ENCODE results near the gene AKT2.

Gene AKT2

GRCh38 chr19:40302224-40303011 lies 17.3 kb upstream of the AKT2 start:
- peaks cover 0 to 3% (median 0%) of the 10 kb centered on the region in 4 experiments for H3K36me3 ChIP-seq (ENCODE audit: control insufficient read depth in 4 of 4, insufficient read depth in 4 of 4, low read length in 3 of 4)
- no peak overlapping the region for H3K27ac ChIP-seq (ENCODE audit: insufficient read depth in 1 of 2, low read depth in 1 of 2, low read length in 2 of 2, poor library complexity in 1 of 2, severe bottlenecking in 2 of 2)
- WGBS (ENCODE audit: insufficient coverage): 94% methylated on average over 5 of the region's 6 CpGs
- no peak overlapping the region for H3K4me3 ChIP-seq (ENCODE audit: control insufficient read depth in 1 of 7, extremely low read depth in 1 of 7, insufficient read depth in 4 of 7, low read depth in 2 of 7, low read length in 6 of 7)
- ChIA-PET POLR2A (no interaction called here), CTCF (no interaction called here)
- H3K9me3 ChIP-seq (ENCODE audit: control extremely low read depth in 1 of 5, control insufficient read depth in 4 of 5, insufficient read depth in 2 of 5, low read depth in 1 of 5, low read length in 4 of 5): no peaks in the 10 kb centered on the region
- peaks cover 0 to 3% (median 1%) of the 10 kb centered on the region in 4 experiments for H3K4me1 ChIP-seq (ENCODE audit: control extremely low read depth in 1 of 4, control insufficient read depth in 4 of 4, insufficient read depth in 4 of 4, low read length in 3 of 4)
- H3K27me3 ChIP-seq (replicated peaks in 2 of 5; ENCODE audit: control insufficient read depth in 4 of 5, insufficient read depth in 5 of 5, low read length in 4 of 5): no peaks in the 10 kb centered on the region
- no peak for DNase-seq

DNA sequence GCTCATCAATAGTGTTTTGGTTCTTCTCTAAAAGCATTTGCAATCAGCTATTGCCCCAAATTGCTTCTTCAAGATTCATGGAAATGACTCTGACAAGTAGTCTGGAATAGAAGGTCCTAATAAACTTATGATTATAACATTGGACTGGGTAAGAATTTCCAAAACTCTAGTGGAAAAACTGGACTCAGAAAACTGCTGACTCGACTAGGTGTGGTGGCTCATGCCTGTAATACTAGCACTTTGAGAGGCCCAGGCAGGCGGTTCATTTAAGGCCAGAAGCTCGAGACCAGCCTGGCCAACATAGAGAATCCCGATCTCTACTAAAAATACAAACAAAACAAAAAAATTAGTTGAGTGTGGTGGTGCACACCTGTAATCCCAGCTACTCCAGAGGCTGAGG lies 15.5 kb upstream of the AKT2 start:
- WGBS (ENCODE audit: insufficient coverage): 100% methylated on average over 1 of the region's 4 CpGs
- CTCF ChIA-PET: interaction anchor here (0.5 to 1.7 kb wide), 2 partner anchors 9 to 1452 kb away, joined by 3 to 4 read pairs; no protein-coding TSS in a partner anchor
- POLR2A ChIA-PET: no interaction called here

GRCh38 chr19:40298026-40298425 lies 12.9 kb upstream of the AKT2 start:
- H3K27ac ChIP-seq (ENCODE audit: insufficient read depth in 1 of 2, low read depth in 1 of 2, low read length in 2 of 2, poor library complexity in 1 of 2, severe bottlenecking in 2 of 2): no peak overlapping the region
- H3K27me3 ChIP-seq (replicated peaks in 2 of 5; ENCODE audit: control insufficient read depth in 4 of 5, insufficient read depth in 5 of 5, low read length in 4 of 5): no peaks in the 10 kb centered on the region
- no peaks in the 10 kb centered on the region for H3K4me1 ChIP-seq (ENCODE audit: control extremely low read depth in 1 of 4, control insufficient read depth in 4 of 4, insufficient read depth in 4 of 4, low read length in 3 of 4)
- H3K36me3 ChIP-seq (ENCODE audit: control insufficient read depth in 4 of 4, insufficient read depth in 4 of 4, low read length in 3 of 4): peaks cover 0 to 3% (median 0%) of the 10 kb centered on the region in 4 experiments
- no peak for DNase-seq
- H3K4me3 ChIP-seq (ENCODE audit: control insufficient read depth in 1 of 7, extremely low read depth in 1 of 7, insufficient read depth in 4 of 7, low read depth in 2 of 7, low read length in 6 of 7): no peak overlapping the region
- no peaks in the 10 kb centered on the region for H3K9me3 ChIP-seq (ENCODE audit: control extremely low read depth in 1 of 5, control insufficient read depth in 4 of 5, insufficient read depth in 2 of 5, low read depth in 1 of 5, low read length in 4 of 5)
- no CpG with 5 or more reads among the region's 3 CpGs for WGBS (ENCODE audit: insufficient coverage)
- ChIA-PET POLR2A (no interaction called here), CTCF (interaction anchor here (0.7 kb wide), 1 partner anchor 141 kb away, joined by 3 read pairs; no protein-coding TSS in a partner anchor)

More for the DNA sequence above, 15.5 kb upstream of the AKT2 start:
- no peak for DNase-seq
- Histone ChIP-seq H3K9me3 (ENCODE audit: control extremely low read depth in 1 of 5, control insufficient read depth in 4 of 5, insufficient read depth in 2 of 5, low read depth in 1 of 5, low read length in 4 of 5) (no peaks in the 10 kb centered on the region), H3K4me3 (ENCODE audit: control insufficient read depth in 1 of 7, extremely low read depth in 1 of 7, insufficient read depth in 4 of 7, low read depth in 2 of 7, low read length in 6 of 7) (no peak overlapping the region), H3K4me1 (ENCODE audit: control extremely low read depth in 1 of 4, control insufficient read depth in 4 of 4, insufficient read depth in 4 of 4, low read length in 3 of 4) (peaks cover 0 to 3% (median 1%) of the 10 kb centered on the region in 4 experiments), H3K36me3 (ENCODE audit: control insufficient read depth in 4 of 4, insufficient read depth in 4 of 4, low read length in 3 of 4) (peaks cover 0 to 3% (median 0%) of the 10 kb centered on the region in 4 experiments), H3K27ac (ENCODE audit: insufficient read depth in 1 of 2, low read depth in 1 of 2, low read length in 2 of 2, poor library complexity in 1 of 2, severe bottlenecking in 2 of 2) (no peak overlapping the region), H3K27me3 (replicated peaks in 2 of 5; ENCODE audit: control insufficient read depth in 4 of 5, insufficient read depth in 5 of 5, low read length in 4 of 5) (no peaks in the 10 kb centered on the region)

- POLR2A ChIA-PET: no interaction called here
- Histone ChIP-seq H3K27me3 (replicated peaks in 2 of 5; ENCODE audit: control insufficient read depth in 4 of 5, insufficient read depth in 5 of 5, low read length in 4 of 5) (no peaks in the 10 kb centered on the region), H3K36me3 (ENCODE audit: control insufficient read depth in 4 of 4, insufficient read depth in 4 of 4, low read length in 3 of 4) (no peaks in the 10 kb centered on the region), H3K9me3 (ENCODE audit: control extremely low read depth in 1 of 5, control insufficient read depth in 4 of 5, insufficient read depth in 2 of 5, low read depth in 1 of 5, low read length in 4 of 5) (no peaks in the 10 kb centered on the region), H3K27ac (ENCODE audit: insufficient read depth in 1 of 2, low read depth in 1 of 2, low read length in 2 of 2, poor library complexity in 1 of 2, severe bottlenecking in 2 of 2) (no peak overlapping the region), H3K4me1 (ENCODE audit: control extremely low read depth in 1 of 4, control insufficient read depth in 4 of 4, insufficient read depth in 4 of 4, low read length in 3 of 4) (no peaks in the 10 kb centered on the region), H3K4me3 (ENCODE audit: control insufficient read depth in 1 of 7, extremely low read depth in 1 of 7, insufficient read depth in 4 of 7, low read depth in 2 of 7, low read length in 6 of 7) (no peak overlapping the region)
- no peak for DNase-seq
- CTCF ChIA-PET: no interaction called here
- 95% methylated on average over 4 of the region's 6 CpGs for WGBS (ENCODE audit: insufficient coverage)
Observed at GRCh38 chr19:40294560-40294959, 9.4 kb upstream of the AKT2 start.

DNA sequence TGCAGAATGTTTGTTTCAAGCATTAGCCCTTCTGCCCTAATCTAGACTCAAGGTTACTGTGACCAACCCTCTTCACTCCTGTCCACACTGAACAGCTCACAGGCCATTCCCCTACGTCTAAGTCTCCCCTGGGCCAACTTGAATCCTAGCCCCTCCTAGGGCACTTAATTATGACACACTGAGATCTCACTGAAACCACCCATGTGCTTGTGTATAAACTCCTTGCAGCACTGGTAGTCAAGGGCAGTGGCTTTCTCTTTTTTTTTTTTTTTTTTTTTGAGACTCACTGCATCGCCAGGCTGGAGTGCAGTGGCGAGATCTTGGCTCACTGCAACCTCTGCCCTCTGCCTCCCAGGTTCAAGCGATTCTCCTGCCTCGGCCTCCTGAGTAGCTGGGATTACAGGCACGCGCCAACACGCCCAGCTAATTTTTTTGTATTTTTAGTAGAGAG lies 1.9 kb upstream of the AKT2 start:
- ChIA-PET CTCF (no interaction called here), POLR2A (no interaction called here)
- DNase-seq: peak in 2 of 3 donors; percentile 27 to 46
- Histone ChIP-seq H3K4me3 (ENCODE audit: control insufficient read depth in 1 of 7, extremely low read depth in 1 of 7, insufficient read depth in 4 of 7, low read depth in 2 of 7, low read length in 6 of 7) (no peak overlapping the region), H3K27me3 (replicated peaks in 2 of 5; ENCODE audit: control insufficient read depth in 4 of 5, insufficient read depth in 5 of 5, low read length in 4 of 5) (no peaks in the 10 kb centered on the region), H3K4me1 (ENCODE audit: control extremely low read depth in 1 of 4, control insufficient read depth in 4 of 4, insufficient read depth in 4 of 4, low read length in 3 of 4) (peaks cover 5 to 35% (median 30%) of the 10 kb centered on the region in 4 experiments), H3K36me3 (ENCODE audit: control insufficient read depth in 4 of 4, insufficient read depth in 4 of 4, low read length in 3 of 4) (peaks cover 0 to 6% (median 3%) of the 10 kb centered on the region in 4 experiments), H3K9me3 (ENCODE audit: control extremely low read depth in 1 of 5, control insufficient read depth in 4 of 5, insufficient read depth in 2 of 5, low read depth in 1 of 5, low read length in 4 of 5) (no peaks in the 10 kb centered on the region), H3K27ac (ENCODE audit: insufficient read depth in 1 of 2, low read depth in 1 of 2, low read length in 2 of 2, poor library complexity in 1 of 2, severe bottlenecking in 2 of 2) (peak overlapping the region; percentile 13 to 92)
- WGBS (ENCODE audit: insufficient coverage): 100% methylated on average over 1 of the region's 8 CpGs

- peak overlapping the region in 1 of 7 experiments; percentile 64 for H3K4me3 ChIP-seq (ENCODE audit: control insufficient read depth in 1 of 7, extremely low read depth in 1 of 7, insufficient read depth in 4 of 7, low read depth in 2 of 7, low read length in 6 of 7)
Observed at GRCh38 chr19:40286235-40286970, 1.3 kb upstream of the AKT2 start.

More at GRCh38 chr19:40286235-40286970, 1.3 kb upstream of the AKT2 start:
- Histone ChIP-seq H3K27ac (ENCODE audit: insufficient read depth in 1 of 2, low read depth in 1 of 2, low read length in 2 of 2, poor library complexity in 1 of 2, severe bottlenecking in 2 of 2) (peak overlapping the region; percentile 74 to 92), H3K9me3 (ENCODE audit: control extremely low read depth in 1 of 5, control insufficient read depth in 4 of 5, insufficient read depth in 2 of 5, low read depth in 1 of 5, low read length in 4 of 5) (no peaks in the 10 kb centered on the region), H3K4me1 (ENCODE audit: control extremely low read depth in 1 of 4, control insufficient read depth in 4 of 4, insufficient read depth in 4 of 4, low read length in 3 of 4) (peaks cover 5 to 35% (median 30%) of the 10 kb centered on the region in 4 experiments), H3K27me3 (replicated peaks in 2 of 5; ENCODE audit: control insufficient read depth in 4 of 5, insufficient read depth in 5 of 5, low read length in 4 of 5) (no peaks in the 10 kb centered on the region), H3K36me3 (ENCODE audit: control insufficient read depth in 4 of 4, insufficient read depth in 4 of 4, low read length in 3 of 4) (peaks cover 0 to 10% (median 5%) of the 10 kb centered on the region in 4 experiments)
- WGBS (ENCODE audit: insufficient coverage): 93% methylated on average over 10 of the region's 16 CpGs
- POLR2A ChIA-PET: interaction anchor here (0.6 kb wide), 1 partner anchor 38 kb away, joined by 3 read pairs; no protein-coding TSS in a partner anchor
- CTCF ChIA-PET: interaction anchor here (1.0 to 1.5 kb wide), 2 partner anchors 18 to 117 kb away, joined by 4 read pairs; no protein-coding TSS in a partner anchor
- DNase-seq: no peak
